NT2/D1 (cell line): ENCODE results near the gene G0S2.
"Not testable (repeated sequence)": the region's sequence is repeated elsewhere in the genome, so short reads cannot be mapped to it uniquely, and the experiment has no call there.

ENCODE experiments used
- YY1 ChIP-seq: IDR thresholded peaks from 2 replicates; pipeline ENCODE4 v1.6.1; 2011; ENCODE audit not compliant: insufficient read length, insufficient read depth
- ZNF274 ChIP-seq: IDR thresholded peaks from 2 replicates; pipeline ENCODE4 v1.6.1; 2011; ENCODE audit warnings: mild to moderate bottlenecking, low read depth, low read length

GRCh38 chr1:209700686-209701085, 25.5 kb downstream of the G0S2 start:
- TF ChIP-seq YY1, ZNF274: not testable (repeated sequence)
